SK-N-SH treated with all-trans-retinoic acid at 6 μM for 48 hours (cell line): ENCODE measurements around the gene PARS2.

Experiments
- ISL1 ChIP-seq: fragments of 250-450 bp; sonication (Bioruptor Pico); IDR thresholded peaks from 2 replicates; pipeline ENCODE4 v2.1.2; 2022; ENCODE audit warnings: mild to moderate bottlenecking, moderate library complexity
- PATZ1 ChIP-seq: fragments of 250-450 bp; sonication (Bioruptor Pico); IDR thresholded peaks from 2 replicates; pipeline ENCODE4 v1.8.0; 2020; ENCODE audit warnings: mild to moderate bottlenecking, moderate library complexity, borderline replicate concordance
- POU6F1 ChIP-seq: fragments of 250-450 bp; sonication (Bioruptor Pico); IDR thresholded peaks from 2 replicates; pipeline ENCODE4 v1.8.0; 2021; ENCODE audit warnings: low read depth, mild to moderate bottlenecking, moderate library complexity, borderline replicate concordance
- TSHZ2 ChIP-seq: fragments of 250-450 bp; sonication (Bioruptor Pico); IDR thresholded peaks from 2 replicates; pipeline ENCODE4 v1.5.0; 2020; ENCODE audit warnings: mild to moderate bottlenecking, moderate library complexity
- ZFP3 ChIP-seq: fragments of 250-450 bp; sonication (Bioruptor Pico); IDR thresholded peaks from 2 replicates; pipeline ENCODE4 v1.5.0; 2020; ENCODE audit warnings: mild to moderate bottlenecking, moderate library complexity
- ZNF8 ChIP-seq: fragments of 450-650 bp; formaldehyde crosslinking; IDR thresholded peaks from 2 replicates; pipeline ENCODE4 v1.5.0; 2020; ENCODE audit warnings: mild to moderate bottlenecking, moderate library complexity
- TF ChIP-seq, protein P1 (sequence below): fragments of 250-450 bp; sonication (Bioruptor Pico); IDR thresholded peaks from 2 replicates; pipeline ENCODE4 v1.5.1; 2020; ENCODE audit warnings: low read depth, mild to moderate bottlenecking, moderate library complexity
- TF ChIP-seq, protein P2 (sequence below): fragments of 250-450 bp; sonication (Bioruptor Pico); IDR thresholded peaks from 2 replicates; pipeline ENCODE4 v1.5.1; 2021; ENCODE audit warnings: mild to moderate bottlenecking, moderate library complexity

GRCh38 chr1:54774820-54775498 lies 10.6 kb upstream of the PARS2 start:
- no peak for TF ChIP-seq PATZ1
- no peak for TF ChIP-seq ZFP3
- no peak for TF ChIP-seq POU6F1 (CRISPR knock-in tag)
- TF ChIP-seq, protein P1, sequence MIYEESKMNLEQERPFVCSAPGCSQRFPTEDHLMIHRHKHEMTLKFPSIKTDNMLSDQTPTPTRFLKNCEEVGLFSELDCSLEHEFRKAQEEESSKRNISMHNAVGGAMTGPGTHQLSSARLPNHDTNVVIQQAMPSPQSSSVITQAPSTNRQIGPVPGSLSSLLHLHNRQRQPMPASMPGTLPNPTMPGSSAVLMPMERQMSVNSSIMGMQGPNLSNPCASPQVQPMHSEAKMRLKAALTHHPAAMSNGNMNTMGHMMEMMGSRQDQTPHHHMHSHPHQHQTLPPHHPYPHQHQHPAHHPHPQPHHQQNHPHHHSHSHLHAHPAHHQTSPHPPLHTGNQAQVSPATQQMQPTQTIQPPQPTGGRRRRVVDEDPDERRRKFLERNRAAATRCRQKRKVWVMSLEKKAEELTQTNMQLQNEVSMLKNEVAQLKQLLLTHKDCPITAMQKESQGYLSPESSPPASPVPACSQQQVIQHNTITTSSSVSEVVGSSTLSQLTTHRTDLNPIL = no peak
- TF ChIP-seq, protein P2, sequence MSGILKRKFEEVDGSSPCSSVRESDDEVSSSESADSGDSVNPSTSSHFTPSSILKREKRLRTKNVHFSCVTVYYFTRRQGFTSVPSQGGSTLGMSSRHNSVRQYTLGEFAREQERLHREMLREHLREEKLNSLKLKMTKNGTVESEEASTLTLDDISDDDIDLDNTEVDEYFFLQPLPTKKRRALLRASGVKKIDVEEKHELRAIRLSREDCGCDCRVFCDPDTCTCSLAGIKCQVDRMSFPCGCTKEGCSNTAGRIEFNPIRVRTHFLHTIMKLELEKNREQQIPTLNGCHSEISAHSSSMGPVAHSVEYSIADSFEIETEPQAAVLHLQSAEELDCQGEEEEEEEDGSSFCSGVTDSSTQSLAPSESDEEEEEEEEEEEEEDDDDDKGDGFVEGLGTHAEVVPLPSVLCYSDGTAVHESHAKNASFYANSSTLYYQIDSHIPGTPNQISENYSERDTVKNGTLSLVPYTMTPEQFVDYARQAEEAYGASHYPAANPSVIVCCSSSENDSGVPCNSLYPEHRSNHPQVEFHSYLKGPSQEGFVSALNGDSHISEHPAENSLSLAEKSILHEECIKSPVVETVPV (CRISPR knock-in tag) = no peak
- no peak for TF ChIP-seq ISL1 (CRISPR knock-in tag)
- TF ChIP-seq TSHZ2 (CRISPR knock-in tag) = no peak
- TF ChIP-seq ZNF8 = no peak
